GM19468 (cell line): ENCODE data around the gene BCAS3.
"Not testable (repeated sequence)": the region's sequence is repeated elsewhere in the genome, so short reads cannot be mapped to it uniquely, and the experiment has no call there.

Experiments
- ATAC-seq: cut with Tn5 transposase; IDR thresholded peaks from one replicate; pipeline ENCODE4 v1.9.1; 2021; ENCODE audit warnings: mild to moderate bottlenecking, moderate library complexity, moderate number of reproducible peaks; ENCODE audit not compliant: unreplicated experiment; ENCODE audit errors: extremely low read depth

Gene BCAS3

GRCh38 chr17:60743799-60744198 is 66.1 kb downstream of the BCAS3 start:
- no peak for ATAC-seq

DNA sequence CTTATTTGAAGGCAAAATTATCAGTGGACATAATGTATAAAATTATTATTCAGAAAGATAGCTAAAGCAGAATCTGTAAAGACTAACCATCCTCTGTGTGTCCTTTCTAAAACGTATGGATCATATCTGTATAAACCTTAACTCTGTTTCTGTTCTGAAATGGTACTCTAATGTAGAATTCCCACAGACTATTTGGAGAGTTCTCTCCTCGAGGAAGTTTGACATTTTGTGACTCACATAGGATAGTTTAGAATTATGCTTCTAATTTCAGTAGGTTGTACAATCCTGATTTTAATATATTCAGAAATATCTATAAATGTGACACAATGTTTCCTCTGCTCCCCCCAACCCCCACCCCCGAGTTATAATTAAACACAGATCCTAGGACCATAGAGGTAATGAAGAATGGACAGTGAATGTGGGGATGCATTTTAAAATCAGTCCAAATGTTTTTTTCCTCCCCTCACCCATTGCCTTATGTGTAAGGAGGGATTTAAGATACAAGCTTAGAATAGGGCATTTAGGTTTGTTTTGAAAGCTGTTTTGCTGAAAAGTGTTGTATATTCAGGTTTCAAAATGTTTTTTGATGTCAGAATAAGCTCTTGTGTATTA is 66.8 kb downstream of the BCAS3 start:
- no peak for ATAC-seq

- no peak for ATAC-seq
These were observed 67.9 kb downstream of the BCAS3 start for GRCh38 chr17:60745544-60745943.

- no peak for ATAC-seq
These were observed 69.6 kb downstream of the BCAS3 start for GRCh38 chr17:60747069-60747808.

DNA sequence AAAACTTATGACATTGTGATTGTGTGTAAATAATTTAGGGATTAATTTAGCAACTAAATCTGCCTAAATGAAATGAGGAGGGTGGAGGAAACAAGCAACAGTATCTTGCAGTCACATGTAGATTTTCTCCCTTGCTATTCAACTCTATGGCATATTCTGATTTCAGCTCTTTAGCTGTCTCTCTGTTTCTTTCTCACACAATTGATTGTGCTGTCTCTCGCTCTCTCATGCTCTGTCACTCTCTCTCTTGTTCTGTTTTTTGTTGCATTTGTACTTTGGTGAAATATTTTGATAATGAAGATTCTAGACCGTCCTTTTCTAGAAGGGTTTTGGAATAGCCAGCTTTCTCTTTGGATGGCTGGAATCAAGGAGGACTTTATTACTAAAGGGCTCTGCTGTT is 70.6 kb downstream of the BCAS3 start:
- no peak for ATAC-seq

- ATAC-seq: no peak
These were observed 71.4 kb downstream of the BCAS3 start for GRCh38 chr17:60749050-60749449.

DNA sequence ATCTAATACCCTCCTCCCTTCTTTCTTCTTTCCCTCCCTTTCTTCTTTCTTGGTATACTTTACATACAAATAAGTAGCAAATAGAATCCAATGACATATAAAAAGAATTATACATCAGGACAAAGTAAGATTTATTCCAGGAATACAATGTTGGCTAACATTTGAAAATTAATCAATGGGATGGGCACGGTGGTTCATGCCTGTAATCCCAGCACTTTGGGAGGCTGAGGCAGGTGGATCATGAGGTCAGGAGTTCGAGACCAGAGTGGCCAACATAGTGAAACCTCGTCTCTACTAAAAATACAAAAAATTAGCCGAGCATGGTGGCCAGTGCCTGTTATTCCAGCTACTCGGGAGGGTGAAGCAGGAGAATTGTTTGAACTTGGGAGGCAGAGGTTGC is 72.1 kb downstream of the BCAS3 start:
- no peak for ATAC-seq

- no peak for ATAC-seq
These were observed 73.0 kb downstream of the BCAS3 start for GRCh38 chr17:60750640-60751039.

GRCh38 chr17:60751884-60752283 is 74.2 kb downstream of the BCAS3 start:
- ATAC-seq: no peak

- ATAC-seq: no peak
These were observed 75.4 kb downstream of the BCAS3 start for GRCh38 chr17:60752873-60753577.

DNA sequence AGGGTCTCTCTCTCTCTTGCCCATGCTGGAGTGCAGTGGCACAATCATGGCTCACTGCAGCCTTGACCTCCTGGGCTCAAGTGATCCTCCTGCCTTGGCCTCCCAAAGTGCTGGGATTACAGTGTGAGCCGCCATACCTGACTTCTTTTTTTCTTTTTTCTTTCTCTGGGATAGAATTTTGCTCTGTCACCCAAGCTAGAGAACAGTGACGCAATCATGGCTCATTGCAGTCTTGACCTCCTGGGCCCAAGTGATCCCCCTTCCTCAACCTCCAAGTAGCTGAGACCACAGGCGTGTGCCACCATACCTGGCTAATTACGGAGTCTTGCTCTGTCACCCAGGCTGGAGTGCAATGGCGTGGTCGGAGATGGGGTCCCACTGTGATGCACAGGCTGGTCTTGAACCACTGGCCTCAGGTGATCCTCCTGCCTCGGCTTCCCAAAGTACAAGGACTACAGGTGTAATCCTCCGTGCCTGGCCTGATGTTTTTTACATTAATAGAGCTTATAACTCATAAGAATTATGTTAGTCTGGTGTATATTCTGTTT is 76.5 kb downstream of the BCAS3 start:
- no peak for ATAC-seq

- ATAC-seq: not testable (repeated sequence)
These were observed 79.1 kb downstream of the BCAS3 start for GRCh38 chr17:60756798-60757197.

GRCh38 chr17:60757437-60757836 is 79.8 kb downstream of the BCAS3 start:
- no peak for ATAC-seq

DNA sequence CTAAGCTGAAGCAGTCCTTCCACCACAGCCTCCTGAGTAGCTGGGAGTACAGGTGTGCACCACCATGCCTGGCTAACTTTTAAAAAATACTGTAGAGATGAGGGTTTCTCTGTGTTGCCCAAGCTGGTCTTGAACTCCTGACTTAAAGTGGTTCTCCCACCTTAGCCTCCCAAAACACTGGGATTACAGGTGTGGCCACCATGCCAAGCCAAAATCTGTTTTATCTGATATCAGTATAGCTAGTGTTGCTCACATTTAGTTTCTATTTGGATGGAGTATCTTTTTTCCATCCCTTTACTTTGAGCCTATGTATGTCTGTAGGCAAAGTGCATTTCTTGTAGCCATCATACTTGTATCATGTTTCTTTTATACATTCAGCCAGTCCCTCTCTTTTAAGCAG is 82.1 kb downstream of the BCAS3 start:
- no peak for ATAC-seq

DNA sequence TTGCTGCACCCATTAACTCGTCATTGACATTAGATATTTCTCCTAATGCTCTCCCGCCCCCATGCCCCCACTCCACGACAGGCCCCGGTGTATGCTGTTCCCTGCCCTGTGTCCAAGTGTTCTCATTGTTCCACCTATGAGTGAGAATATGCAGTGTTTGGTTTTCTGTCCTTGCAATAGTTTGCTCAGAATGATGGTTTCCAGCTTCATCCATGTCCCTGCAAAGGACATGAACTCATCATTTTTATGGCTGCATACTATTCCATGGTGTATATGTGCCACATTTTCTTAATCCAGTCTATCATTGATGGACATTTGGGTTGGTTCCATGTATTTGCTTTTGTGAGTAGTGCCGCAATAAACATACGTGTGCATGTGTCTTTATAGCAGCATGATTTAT is 83.7 kb downstream of the BCAS3 start:
- not testable (repeated sequence) for ATAC-seq

- ATAC-seq: no peak
These were observed 89.1 kb downstream of the BCAS3 start for GRCh38 chr17:60766778-60767190.

DNA sequence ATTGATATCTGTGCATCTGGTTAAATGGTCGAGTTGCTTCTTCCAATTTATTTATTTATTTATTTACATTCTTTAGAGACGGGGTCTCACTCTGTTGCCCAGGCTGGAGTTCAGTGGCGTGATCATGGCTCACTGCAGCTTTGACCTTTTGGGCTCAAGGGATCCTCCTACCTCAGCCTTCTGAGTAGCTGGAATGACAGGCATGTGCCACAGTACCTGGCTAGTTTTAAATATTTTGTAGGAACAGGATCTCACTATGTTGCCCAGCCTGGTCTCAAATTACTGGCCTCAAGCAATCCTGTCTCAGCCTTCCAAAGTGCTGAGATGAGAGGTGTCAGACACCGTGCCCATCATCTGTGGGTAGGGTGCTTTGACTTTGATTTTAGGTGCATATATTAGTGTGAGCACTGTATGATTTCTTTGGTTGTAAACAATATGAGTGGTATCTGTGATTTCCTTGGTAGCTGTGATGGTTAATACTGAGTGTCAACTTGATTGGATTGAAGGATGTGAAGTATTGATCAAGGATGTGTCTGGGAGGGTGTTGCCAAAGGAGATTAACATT is 90.2 kb downstream of the BCAS3 start:
- no peak for ATAC-seq

DNA sequence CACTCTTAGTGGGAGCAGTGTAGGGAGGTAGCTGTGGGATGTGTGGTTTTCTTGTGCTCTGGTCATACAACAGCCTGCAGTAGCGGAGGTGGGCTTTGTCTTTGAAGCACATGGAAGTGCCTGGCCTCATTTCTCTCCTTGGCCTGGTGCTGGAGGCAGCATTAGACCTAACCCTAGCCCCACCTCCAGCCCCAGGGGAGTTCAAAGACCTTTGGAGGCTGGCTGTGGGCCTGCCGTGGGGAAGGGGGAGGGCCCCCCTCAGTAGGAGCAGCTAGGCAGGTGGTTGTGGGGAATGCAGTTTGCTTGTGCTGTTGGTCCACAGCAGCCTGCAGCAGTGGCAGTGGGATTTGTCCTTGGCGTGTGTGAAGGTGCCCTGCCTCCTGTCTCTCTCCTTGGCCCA is 91.7 kb downstream of the BCAS3 start:
- ATAC-seq: no peak

DNA sequence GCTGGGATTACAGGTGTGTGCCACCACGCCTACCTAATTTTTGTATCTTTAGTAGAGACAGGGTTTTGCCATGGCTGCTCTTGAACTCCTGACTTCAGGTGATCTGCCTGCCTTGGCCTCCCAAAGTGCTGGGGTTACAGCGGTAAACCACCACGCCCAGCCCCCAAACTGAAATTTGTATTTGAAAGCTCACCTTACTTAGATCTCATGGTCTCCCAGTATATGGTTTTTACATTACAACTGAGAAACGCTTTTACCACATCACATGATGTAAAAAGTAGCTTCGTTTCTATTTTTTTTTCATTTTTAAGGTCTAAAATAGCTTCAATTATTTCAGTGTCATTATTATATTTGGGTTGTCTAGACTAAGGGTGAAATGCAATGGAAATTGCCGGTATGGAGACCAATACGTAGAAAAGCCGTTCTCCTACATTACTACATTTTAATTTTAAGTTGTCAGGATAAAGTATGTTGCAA is 93.3 kb downstream of the BCAS3 start:
- ATAC-seq: no peak

- ATAC-seq: not testable (repeated sequence)
These were observed 94.0 kb downstream of the BCAS3 start for GRCh38 chr17:60771621-60772020.

DNA sequence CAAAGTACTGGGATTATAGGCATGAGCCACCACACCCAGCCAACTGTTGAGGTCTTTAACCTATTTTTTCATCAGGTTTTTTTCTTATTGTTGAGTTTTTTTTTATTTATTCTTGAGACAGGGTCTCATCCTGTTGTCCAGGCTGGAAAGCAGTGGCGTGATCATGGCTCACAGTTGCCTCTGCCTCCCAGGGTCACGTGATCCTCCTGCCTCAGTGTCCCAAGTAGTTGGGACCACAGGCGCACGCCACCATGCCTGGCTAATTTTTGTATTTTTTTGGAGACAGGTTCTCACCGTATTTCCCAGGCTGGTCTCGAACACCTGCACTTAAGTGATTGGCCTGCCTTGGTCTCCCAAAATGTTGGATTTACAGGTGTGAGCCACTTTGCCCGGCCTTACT is 95.9 kb downstream of the BCAS3 start:
- ATAC-seq: no peak
